H4 (cell line): Measurements from ENCODE around the gene ZSWIM3. TPM values are rescaled to one million over a fixed set of nuclear protein-coding genes. Genes with fewer than 3 reads are reported as not detected.
A peak's percentile ranks its signal among the peaks of the same experiment; 100 is the strongest.
"Not testable (repeated sequence)": the region's sequence is repeated elsewhere in the genome, so short reads cannot be mapped to it uniquely, and the experiment has no call there.

Experiments used
- DNase-seq: peaks from one replicate; pipeline ENCODE4 v3.0.0-alpha.2; 2015; ENCODE audit warnings: low spot score
- total RNA-seq: library from RNA; depleted of rRNA; stranded (reverse); fragments of >200 nt; shearing (Covaris generic); gene quantifications from 2 replicates; pipeline ENCODE4 v1.2.3, GENCODE V29; 2014; rRNA removed

ZSWIM3 gene
- 3.5 and 4.6 TPM in 2 replicates for total RNA-seq

GRCh38 chr20:45857114-45857881 lies at the start of gene ZSWIM3, which contains the start of gene ACOT8:
ZSWIM3 (plus strand) TSS chr20:45857614; CDS start chr20:45857826, 212 bp downstream.
ACOT8 (minus strand) TSS chr20:45857392; CDS start chr20:45857315, 77 bp downstream.
- peak; percentile 99 for DNase-seq

- DNase-seq: no peak
These were observed 47.0 kb upstream of the ZSWIM3 start for GRCh38 chr20:45810191-45810970.

- peak; percentile 99 for DNase-seq
These were observed 45.0 kb upstream of the ZSWIM3 start, which contains the start of gene UBE2C for GRCh38 chr20:45812157-45813005. UBE2C (plus strand) TSS chr20:45812644; CDS start chr20:45812696, 52 bp downstream.

GRCh38 chr20:45813006-45813340 lies 44.4 kb upstream of the ZSWIM3 start:
- DNase-seq: no peak

GRCh38 chr20:45813489-45813888 lies 43.9 kb upstream of the ZSWIM3 start:
- DNase-seq: no peak

- no peak for DNase-seq
These were observed 43.1 kb upstream of the ZSWIM3 start for GRCh38 chr20:45814314-45814713.

GRCh38 chr20:45816951-45817350 lies 40.5 kb upstream of the ZSWIM3 start:
- DNase-seq: no peak

GRCh38 chr20:45817376-45818194 lies 39.8 kb upstream of the ZSWIM3 start:
- DNase-seq: peak; percentile 87

GRCh38 chr20:45818239-45818638 lies 39.2 kb upstream of the ZSWIM3 start:
- no peak for DNase-seq

- DNase-seq: no peak
These were observed 37.9 kb upstream of the ZSWIM3 start for GRCh38 chr20:45819466-45819865.

- DNase-seq: no peak
These were observed 35.5 kb upstream of the ZSWIM3 start for GRCh38 chr20:45821947-45822346.

GRCh38 chr20:45822857-45823256 lies 34.6 kb upstream of the ZSWIM3 start:
- DNase-seq: no peak

GRCh38 chr20:45823949-45824835 lies 33.2 kb upstream of the ZSWIM3 start:
- DNase-seq: no peak

GRCh38 chr20:45826381-45827019 lies 30.9 kb upstream of the ZSWIM3 start:
- DNase-seq: no peak

GRCh38 chr20:45827030-45827652 lies 30.3 kb upstream of the ZSWIM3 start, which contains the start of gene TNNC2:
TNNC2 (minus strand) TSS chr20:45827312; CDS start chr20:45827248, 64 bp downstream.
- DNase-seq: no peak

- no peak for DNase-seq
These were observed 29.7 kb upstream of the ZSWIM3 start for GRCh38 chr20:45827712-45828111.

- DNase-seq: no peak
These were observed 28.8 kb upstream of the ZSWIM3 start for GRCh38 chr20:45828589-45828988.

- not testable (repeated sequence) for DNase-seq
These were observed 27.7 kb upstream of the ZSWIM3 start for GRCh38 chr20:45829673-45830106.

GRCh38 chr20:45832619-45833018 lies 24.8 kb upstream of the ZSWIM3 start:
- DNase-seq: no peak
